Type B pancreatic cell (in vitro differentiated cells): ENCODE results near the gene OR10V1. TPM values are rescaled to one million over a fixed set of nuclear protein-coding genes. Genes with fewer than 3 reads are reported as not detected.

Experiments
- DNase-seq: peaks from one replicate; pipeline ENCODE4 v3.0.0; 2021; ENCODE audit warnings: mixed read lengths; ENCODE audit not compliant: unreplicated experiment; ENCODE audit errors: extremely low spot score
- H3K27ac Mint-ChIP-seq: 2 replicates; pipeline ENCODE4 v1.8.0; 2021; ENCODE audit warnings: mild to moderate bottlenecking, mixed read lengths
- H3K27me3 Mint-ChIP-seq: 2 replicates; pipeline ENCODE4 v1.8.0; 2021; ENCODE audit warnings: mixed read lengths
- H3K36me3 Mint-ChIP-seq: 2 replicates; pipeline ENCODE4 v1.8.0; 2021; ENCODE audit warnings: mixed read lengths
- H3K4me1 Mint-ChIP-seq: one replicate; pipeline ENCODE4 v1.8.0; 2021; ENCODE audit warnings: mixed read lengths; ENCODE audit not compliant: unreplicated experiment
- H3K4me3 Mint-ChIP-seq: 2 replicates; pipeline ENCODE4 v1.8.0; 2021; ENCODE audit warnings: mild to moderate bottlenecking, mixed read lengths
- H3K9me3 Mint-ChIP-seq: 2 replicates; pipeline ENCODE4 v1.8.0; 2021; ENCODE audit warnings: mixed read lengths
- total RNA-seq: library from RNA; stranded (reverse); gene quantifications from 2 replicates; pipeline ENCODE4 v1.2.1, GENCODE V29; 2021; ENCODE audit warnings: low replicate concordance
- TF ChIP-seq, protein P1 (sequence below): fragments of 200-600 bp; sonication (generic); conservative IDR thresholded peaks from 2 replicates; pipeline ENCODE4 v1.5.0; 2021; ENCODE audit warnings: antibody characterized with exemption, mild to moderate bottlenecking

The OR10V1 gene
- total RNA-seq, 1 donor from 2014 or later = not detected

DNA sequence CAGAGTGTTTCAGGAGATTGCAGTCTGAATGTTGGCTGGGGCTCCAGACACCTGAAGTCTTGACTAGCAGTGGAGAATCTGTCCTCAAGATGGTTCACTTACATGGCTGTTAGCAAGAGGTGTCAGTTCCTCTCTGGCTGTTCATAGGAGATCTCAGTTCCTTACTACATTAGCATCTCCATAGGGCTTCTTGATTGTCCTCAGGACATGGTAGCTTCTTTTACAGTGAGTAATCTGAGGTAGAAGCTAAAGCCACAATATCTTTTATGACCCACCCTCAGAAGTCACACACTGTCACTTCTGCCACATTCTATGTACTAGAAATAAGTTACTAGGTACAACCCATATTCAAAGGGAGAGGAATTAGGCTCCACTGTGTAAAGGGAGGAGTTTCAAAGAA, 34.3 kb downstream of the OR10V1 start:
- DNase-seq = no peak
- TF ChIP-seq, protein P1, sequence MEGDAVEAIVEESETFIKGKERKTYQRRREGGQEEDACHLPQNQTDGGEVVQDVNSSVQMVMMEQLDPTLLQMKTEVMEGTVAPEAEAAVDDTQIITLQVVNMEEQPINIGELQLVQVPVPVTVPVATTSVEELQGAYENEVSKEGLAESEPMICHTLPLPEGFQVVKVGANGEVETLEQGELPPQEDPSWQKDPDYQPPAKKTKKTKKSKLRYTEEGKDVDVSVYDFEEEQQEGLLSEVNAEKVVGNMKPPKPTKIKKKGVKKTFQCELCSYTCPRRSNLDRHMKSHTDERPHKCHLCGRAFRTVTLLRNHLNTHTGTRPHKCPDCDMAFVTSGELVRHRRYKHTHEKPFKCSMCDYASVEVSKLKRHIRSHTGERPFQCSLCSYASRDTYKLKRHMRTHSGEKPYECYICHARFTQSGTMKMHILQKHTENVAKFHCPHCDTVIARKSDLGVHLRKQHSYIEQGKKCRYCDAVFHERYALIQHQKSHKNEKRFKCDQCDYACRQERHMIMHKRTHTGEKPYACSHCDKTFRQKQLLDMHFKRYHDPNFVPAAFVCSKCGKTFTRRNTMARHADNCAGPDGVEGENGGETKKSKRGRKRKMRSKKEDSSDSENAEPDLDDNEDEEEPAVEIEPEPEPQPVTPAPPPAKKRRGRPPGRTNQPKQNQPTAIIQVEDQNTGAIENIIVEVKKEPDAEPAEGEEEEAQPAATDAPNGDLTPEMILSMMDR = no peak
- Mint-ChIP-seq H3K4me1 (peaks cover 6% of the 10 kb centered on the region), H3K27me3 (peaks cover 7% of the 10 kb centered on the region), H3K4me3 (no peak overlapping the region), H3K9me3 (no peaks in the 10 kb centered on the region), H3K36me3 (no peaks in the 10 kb centered on the region), H3K27ac (no peak overlapping the region)

DNA sequence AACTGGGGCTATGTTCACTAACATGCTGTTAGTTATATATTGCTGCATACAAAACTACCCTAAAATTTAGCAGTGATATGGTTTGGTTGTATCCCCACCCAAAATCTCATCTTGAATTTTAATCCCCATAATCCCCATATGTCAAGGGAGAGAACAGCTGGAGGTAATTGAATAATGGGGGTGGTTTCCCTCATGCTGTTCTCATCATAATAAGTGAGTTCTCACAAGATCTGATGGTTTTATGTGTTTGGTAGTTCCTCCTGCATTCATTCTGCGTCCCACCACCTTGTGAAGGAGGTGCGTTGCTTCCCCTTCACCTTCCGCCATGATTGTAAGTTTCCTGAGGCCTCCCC, 34.9 kb downstream of the OR10V1 start:
- peaks cover 6% of the 10 kb centered on the region for H3K4me1 Mint-ChIP-seq
- H3K9me3 Mint-ChIP-seq = no peaks in the 10 kb centered on the region
- H3K4me3 Mint-ChIP-seq = no peak overlapping the region
- DNase-seq = no peak
- TF ChIP-seq, protein P1 = no peak
- no peaks in the 10 kb centered on the region for H3K36me3 Mint-ChIP-seq
- H3K27me3 Mint-ChIP-seq = peaks cover 4% of the 10 kb centered on the region
- H3K27ac Mint-ChIP-seq = no peak overlapping the region

DNA sequence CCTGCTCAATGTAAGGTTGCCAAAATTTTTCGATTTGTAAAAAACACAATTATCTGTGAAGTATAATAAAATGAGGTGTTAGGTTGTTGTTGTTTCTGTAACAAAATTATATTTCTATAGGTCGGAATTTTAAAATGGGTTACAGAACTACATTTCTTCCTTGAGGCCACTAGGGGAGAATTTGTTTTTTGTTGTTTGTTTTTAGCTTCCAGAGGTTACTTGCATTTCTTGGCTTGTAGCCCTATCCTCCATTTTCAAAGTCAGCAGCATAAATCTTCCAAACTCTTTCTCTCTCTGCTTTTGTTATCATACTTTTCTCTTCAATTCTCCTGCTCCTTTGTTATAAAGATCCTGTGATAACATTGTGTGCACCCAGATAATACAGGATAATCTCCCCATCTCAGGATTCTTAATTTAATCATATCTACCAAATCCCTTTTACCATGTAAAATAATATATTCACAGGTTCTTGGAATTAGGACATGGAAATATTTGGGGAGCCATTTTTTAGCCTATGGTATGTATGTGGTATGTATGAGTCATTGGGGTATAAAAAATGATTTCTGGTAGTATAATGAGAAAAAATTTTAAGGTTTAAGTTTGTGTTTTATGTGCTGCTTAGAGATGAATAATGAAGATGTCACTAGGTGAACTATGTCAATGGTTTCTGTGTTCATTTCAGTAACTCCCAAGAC, 35.4 kb downstream of the OR10V1 start:
- no peak for DNase-seq
- H3K36me3 Mint-ChIP-seq = no peaks in the 10 kb centered on the region
- peaks cover 4% of the 10 kb centered on the region for H3K27me3 Mint-ChIP-seq
- H3K4me3 Mint-ChIP-seq = no peak overlapping the region
- peaks cover 6% of the 10 kb centered on the region for H3K4me1 Mint-ChIP-seq
- H3K9me3 Mint-ChIP-seq = no peaks in the 10 kb centered on the region
- TF ChIP-seq, protein P1 = peak; percentile 47
- H3K27ac Mint-ChIP-seq = no peak overlapping the region

DNA sequence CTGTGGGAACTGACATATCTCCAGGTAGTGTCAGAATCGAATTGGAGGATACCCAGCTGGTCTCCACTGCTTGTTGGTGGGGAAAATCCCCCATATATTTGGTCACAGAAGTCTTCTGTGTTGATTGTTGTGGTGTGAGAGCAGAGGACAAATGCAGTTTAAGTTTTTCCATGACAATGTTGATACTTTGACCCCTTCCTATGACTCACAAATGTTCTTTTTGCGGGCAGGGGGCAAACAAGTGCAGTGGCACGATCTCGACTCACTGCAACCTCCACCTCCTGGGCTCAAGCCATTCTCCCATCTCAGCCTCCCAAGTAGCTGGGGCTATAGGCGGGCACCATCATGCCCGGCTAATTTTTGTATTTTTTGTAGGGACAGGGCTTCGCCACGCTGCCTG, 37.4 kb downstream of the OR10V1 start:
- TF ChIP-seq, protein P1 = no peak
- Mint-ChIP-seq H3K4me1 (peaks cover 6% of the 10 kb centered on the region), H3K4me3 (no peak overlapping the region), H3K27me3 (peaks cover 4% of the 10 kb centered on the region), H3K27ac (no peak overlapping the region), H3K9me3 (no peaks in the 10 kb centered on the region), H3K36me3 (no peaks in the 10 kb centered on the region)
- no peak for DNase-seq

DNA sequence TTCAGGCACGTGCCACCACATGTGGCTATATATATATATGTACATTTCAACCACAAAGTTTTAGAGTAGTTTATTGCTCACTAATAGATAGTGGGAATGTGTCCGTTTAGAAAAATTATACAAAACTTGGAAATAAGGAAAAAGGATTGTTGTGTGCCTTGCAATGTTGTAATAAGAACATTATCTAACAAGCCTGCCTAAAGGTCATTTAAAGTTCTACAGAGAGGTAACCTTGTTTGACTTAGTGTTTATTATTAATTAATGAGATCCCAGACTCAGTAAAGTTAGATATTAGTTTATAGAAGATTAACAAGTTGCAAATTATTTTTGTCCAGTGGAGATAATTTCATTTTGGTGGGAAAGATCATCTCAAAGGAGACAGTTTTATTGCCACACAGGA, 39.4 kb downstream of the OR10V1 start:
- TF ChIP-seq, protein P1 = no peak
- Mint-ChIP-seq H3K27ac (no peak overlapping the region), H3K4me1 (peaks cover 7% of the 10 kb centered on the region), H3K27me3 (peaks cover 4% of the 10 kb centered on the region), H3K36me3 (no peaks in the 10 kb centered on the region), H3K9me3 (no peaks in the 10 kb centered on the region), H3K4me3 (no peak overlapping the region)
- DNase-seq = no peak
